NCI-H1092 treated with DMSO at 0.1 percent for 48 hours (cell line): ENCODE results near the gene NCBP3.
"Not testable (repeated sequence)": the region's sequence is repeated elsewhere in the genome, so short reads cannot be mapped to it uniquely, and the experiment has no call there.

ENCODE experiments used
- DNase-seq: peaks from one replicate; lab custom pipeline; 2025; lab: John Stamatoyannopoulos, UW

Gene NCBP3

GRCh38 chr17:3792481-3792880, 53.6 kb downstream of the NCBP3 start:
- peak; percentile 28 for DNase-seq

DNA sequence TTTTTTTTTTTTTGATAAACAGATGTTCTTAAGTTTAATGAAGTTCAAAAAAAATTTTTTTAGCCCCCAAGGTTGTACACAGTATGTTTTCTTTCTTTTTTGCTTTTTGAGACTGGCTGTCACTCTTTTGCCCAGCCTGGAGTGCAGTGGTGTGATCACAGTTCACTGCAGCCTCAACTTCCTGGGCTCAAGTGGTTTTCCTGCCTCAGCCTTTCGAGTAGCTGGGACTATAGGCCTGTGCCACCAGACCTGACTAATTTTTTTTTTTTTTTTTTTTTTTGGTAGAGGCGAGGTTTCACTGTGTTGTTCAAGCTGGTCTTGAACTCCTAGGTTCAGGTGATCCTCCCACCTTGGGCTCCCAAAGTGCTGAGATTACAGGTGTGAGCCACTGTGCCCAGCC, 57.8 kb downstream of the NCBP3 start:
- no peak for DNase-seq

DNA sequence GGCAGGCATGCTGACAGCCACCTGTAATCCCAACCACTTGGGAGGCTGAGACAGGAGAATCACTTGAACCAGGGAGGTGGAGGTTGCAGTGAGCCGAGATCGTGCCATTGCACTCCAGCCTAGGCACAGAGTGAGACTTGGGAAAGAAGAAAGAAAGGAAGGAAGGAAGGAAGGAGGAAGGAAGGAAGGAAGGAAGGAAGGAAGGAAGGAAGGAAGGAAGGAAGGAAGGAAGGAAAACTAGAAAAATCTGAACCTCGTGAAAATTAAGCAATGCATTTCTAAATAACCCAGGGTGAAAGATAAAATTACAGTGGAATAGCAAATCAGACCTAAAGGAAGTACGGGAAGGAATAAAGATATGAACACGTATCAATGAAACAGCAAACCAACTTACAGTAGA, 60.7 kb downstream of the NCBP3 start:
- DNase-seq = not testable (repeated sequence)

- no peak for DNase-seq
Measured at GRCh38 chr17:3782751-3783150, 63.3 kb downstream of the NCBP3 start.

DNA sequence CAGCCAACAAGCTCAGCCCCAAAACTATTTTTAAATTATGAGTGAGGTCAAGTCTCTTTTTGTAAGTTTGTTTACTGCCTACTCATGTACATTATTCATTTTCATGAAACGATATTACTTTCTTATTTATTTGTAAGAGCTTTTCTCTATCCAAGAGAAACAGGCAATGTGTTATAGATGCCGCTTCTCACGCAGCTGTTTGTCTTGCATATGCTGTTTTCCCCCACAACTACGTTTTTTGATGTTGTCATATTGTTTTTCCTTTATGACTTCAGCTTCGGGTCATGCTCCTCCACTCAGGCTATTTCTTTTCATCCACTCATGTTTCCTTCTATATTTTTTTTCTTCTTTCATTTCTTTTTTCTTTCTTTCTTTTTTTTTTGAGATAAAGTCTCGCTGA, 65.1 kb downstream of the NCBP3 start:
- no peak for DNase-seq

DNA sequence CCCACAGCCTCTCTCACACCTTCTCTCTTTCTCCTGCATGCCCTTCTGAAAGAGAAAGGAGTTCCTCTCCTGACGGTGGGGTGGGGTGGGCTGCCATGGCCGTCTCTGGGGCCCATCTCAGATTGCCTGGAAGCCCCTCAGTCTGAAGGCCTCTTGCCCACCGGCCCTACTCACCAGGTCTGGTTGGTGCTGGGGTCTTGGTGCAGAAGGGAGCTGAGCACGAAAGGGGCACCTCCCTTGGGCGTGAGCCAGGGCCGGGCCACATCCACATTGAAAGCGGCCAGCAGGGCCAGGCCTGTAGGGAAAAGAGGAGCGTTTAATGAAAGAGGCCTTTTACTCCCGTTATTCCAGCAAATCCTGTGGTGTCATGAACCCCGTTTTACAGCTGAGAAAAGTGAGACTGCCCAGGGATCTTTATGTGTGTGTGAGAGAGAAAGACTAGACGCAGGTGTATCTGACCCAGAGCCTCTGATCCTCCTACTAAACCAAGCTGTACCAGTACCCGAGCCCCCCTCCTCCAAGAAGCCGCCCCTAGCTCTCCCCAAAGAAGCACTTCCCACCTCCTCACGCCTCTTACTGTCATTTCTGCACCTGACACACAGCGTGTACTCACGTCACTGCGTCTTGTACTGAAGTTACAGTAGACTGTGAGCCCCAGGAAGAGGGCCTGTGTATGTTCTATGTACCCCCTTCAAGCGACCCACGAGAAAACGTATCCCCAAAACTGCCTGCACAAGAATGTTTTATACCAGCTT, 68.5 kb downstream of the NCBP3 start:
- no peak for DNase-seq

- DNase-seq = no peak
Measured at GRCh38 chr17:3773966-3774365, 72.1 kb downstream of the NCBP3 start.

GRCh38 chr17:3773511-3773910, 72.5 kb downstream of the NCBP3 start:
- no peak for DNase-seq

- DNase-seq = no peak
Measured at GRCh38 chr17:3772764-3773163, 73.3 kb downstream of the NCBP3 start.

DNA sequence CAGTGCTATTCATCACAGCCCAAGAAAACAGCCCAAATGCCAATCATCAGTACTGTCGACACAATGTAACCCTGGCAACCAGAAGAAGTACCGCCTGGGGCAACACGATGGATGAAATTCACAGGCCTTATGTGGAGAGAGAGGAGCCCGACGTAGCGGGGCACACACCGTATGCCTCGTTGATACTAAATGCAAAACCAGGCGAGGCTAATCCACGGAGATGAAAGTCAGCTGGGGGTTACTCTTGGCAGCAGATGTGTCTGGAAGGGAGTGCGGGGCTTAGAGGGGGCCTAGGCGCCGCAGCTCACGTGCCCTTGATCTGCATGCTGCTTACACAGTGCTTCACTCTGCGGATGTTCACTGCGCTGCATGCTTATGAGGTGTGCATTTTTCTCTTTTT, 74.9 kb downstream of the NCBP3 start:
- no peak for DNase-seq

DNA sequence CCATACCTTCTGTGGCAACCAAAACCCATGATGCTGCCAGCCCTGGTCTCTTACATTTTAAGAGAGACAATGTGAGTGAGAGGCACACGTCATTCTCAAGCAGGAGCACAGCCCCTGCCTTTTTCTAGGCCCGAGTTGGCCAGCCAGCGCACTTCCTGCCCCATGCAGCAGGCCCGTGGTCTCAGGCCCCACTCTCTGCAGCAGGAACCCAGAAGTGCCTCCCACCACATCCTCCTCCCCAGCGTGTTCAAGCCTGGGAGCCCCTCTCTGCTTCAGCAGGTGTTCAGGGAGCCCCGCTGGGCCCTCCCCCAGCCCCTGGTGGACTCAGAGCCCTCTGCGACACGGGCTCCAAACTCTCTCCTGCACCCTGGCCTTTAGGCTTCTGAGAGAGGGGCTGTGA, 75.6 kb downstream of the NCBP3 start:
- DNase-seq = no peak

- no peak for DNase-seq
Measured at GRCh38 chr17:3768769-3769168, 77.3 kb downstream of the NCBP3 start.

DNA sequence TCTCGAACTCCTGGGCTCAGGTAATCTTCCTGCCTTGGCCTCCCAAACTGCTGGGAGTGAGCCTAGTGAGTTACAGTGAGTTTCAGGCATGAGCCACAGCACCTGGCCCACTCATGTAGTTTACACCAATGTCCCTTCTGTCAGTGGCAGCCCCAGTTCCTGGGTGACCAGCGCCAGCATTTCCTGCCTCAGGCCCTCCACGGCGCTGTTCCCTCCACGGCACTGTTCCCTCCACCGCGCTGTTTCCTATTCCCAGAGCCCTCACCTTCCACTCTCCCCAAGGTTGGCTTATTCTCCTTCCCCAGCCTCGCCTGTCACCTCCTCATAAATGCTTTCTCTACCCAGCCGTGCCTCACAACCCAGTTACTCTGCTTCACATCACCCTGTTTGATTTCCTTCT, 77.7 kb downstream of the NCBP3 start:
- no peak for DNase-seq

- no peak for DNase-seq
Measured at GRCh38 chr17:3766779-3767178, 79.3 kb downstream of the NCBP3 start.

DNA sequence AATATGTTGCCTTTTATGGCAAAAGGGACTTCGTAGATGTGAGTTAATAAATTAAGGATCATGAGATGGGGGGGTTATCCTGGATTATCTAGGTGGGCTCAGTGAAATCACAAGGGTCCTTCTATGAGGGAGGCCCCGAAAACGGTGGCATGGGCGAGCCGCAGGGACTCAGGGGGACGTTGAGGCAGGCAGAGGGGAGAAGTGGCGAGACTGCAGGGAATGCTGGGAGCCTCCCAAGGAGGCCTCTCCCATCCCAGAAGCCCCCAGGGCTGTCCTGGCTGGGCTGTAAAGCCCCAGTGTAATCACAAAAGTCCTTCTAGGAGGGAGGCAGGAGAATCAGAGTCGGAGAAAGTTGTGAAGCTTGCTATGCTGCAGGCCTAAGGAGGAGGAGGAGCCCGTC, 80.1 kb downstream of the NCBP3 start:
- DNase-seq = no peak

DNA sequence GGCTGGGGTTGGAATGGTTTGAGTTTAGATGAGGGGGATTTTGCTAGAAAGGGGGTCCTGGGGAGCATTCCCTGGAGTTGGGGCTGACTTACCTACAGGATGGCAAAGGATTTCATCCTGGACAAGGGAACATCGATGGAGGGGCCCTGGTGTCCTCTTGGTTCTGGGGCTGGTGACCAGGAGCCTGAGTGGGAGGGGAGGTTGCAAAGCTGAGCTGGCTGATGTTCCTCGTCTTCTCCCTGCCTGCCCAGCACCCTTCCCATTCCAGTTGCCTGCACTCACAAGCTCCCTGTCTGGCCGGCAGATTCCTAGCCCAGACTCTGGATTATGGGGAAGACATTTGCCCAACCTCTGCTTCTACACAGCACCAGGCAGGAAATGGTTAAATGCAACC, 82.3 kb downstream of the NCBP3 start:
- DNase-seq = no peak

- DNase-seq = no peak
Measured at GRCh38 chr17:3762922-3763776, 82.9 kb downstream of the NCBP3 start.

- DNase-seq = no peak
Measured at GRCh38 chr17:3761918-3762380, 84.1 kb downstream of the NCBP3 start.

DNA sequence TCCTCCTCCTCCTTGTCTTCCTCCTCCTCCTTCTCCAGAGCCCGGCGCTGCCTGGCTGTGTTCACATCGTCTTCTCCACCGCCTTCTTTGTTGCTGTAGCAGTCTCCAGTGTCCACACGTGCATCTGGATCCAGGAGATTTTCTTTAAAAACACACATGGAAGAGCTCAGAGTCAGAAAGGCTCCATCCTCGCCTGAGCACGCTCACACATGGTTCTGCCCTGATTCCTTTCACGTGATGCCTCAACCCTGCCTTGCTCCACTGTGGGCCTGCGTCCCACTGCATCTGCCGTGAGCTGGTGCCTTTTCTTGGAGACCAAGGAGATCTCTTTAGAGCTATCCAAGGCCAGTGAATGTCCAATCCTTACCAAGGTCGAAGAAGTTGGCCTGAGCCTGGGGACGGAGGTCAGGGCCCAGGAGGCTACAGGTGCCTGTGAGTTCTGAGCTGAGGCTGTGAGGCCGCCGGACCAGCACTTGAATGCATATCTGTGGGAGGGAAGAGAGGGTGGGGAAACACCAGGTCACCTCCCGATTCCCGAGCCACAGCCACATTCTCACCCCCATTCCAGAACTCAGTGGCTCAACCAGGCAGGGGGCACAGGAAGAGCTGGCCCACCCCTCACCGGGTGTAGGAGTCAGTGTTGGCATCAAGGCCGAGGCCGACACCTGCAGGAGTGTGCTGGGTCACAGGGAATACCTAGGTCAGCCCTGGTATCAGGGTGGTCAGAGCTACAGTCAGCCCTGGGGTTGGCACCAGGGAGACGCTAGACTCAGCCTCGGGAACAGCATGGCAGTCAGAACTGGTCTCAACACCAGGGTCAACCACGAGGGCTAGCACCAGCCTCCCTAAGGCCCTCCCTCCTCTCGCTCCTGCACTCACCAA, 84.8 kb downstream of the NCBP3 start:
- no peak for DNase-seq

DNA sequence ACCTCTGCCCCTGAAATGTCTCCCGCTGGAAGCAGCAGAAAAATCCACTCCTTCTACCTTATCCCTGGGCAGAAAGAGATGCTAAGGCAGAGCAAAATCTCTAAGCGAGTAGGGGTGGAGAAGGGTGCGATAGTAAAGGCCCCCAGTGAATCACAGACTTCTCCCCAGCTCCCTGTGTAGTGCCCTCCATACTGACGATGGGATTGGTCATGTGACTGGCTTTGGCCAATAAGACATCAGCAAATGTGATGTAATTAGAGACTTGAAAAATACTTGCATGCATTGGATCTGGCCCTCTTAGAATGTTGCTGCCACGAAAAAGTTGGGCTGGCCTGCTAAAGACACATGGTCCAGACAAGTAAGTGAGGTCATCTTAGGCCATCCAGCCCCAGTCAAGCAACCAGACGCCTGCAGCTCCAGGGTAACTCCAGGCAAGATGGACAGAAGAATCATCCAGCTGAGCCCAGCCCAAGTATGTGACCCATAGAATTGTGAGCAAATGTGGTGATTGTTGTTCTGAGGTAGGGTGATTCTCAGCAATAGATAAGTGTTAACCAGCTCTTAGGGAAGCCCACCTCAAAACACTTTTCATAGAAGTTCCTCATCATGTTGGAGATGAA, 86.3 kb downstream of the NCBP3 start:
- no peak for DNase-seq

- DNase-seq = no peak
Measured at GRCh38 chr17:3755335-3756030, 90.6 kb downstream of the NCBP3 start.
